Spleen (tissue), 7 donors: Measurements from ENCODE around the gene FSIP1.
A peak's percentile ranks its signal among the peaks of the same experiment; 100 is the strongest.

Experiments
- POLR2A ChIP-seq, 3 donors: fragments of 450-650 bp; IDR thresholded peaks; one replicate each; pipeline ENCODE4 v1.5.1; 2017; ENCODE audit warnings: antibody characterized with exemption in 3 of 3, mild to moderate bottlenecking in 1 of 3
- POLR2AphosphoS5 ChIP-seq, 3 donors: sonication (generic); formaldehyde crosslinking; IDR thresholded peaks; one replicate each; pipeline ENCODE4 v1.5.1; 2017; ENCODE audit warnings: antibody characterized with exemption in 3 of 3
- TF ChIP-seq, protein P1 (sequence below), 11 experiments: fragments of 200-600 bp in 7 of 11; fragments of 450-650 bp in 4 of 11; sonication (generic) in 4 of 11; IDR thresholded peaks in 8 of 11; conservative IDR thresholded peaks in 3 of 11; 1 replicate in 7 of 11; 2 replicates in 4 of 11; pipeline versions ENCODE4 v1.4.0 to v1.8.0; 2016 to 2021; ENCODE audit warnings: antibody characterized with exemption in 11 of 11, inconsistent platforms in 4 of 11, mild to moderate bottlenecking in 1 of 11
- donor health status: DM: no; HTN: no; CAD: no; lungs with moderate emphysema.
- donor health status: DM: no; HTN: no; CAD: no.
- donor health status: DM: no; HTN: no; CAD: no.

GRCh38 chr15:39586387-39587095 is 196.1 kb downstream of the FSIP1 start:
- TF ChIP-seq, protein P1, sequence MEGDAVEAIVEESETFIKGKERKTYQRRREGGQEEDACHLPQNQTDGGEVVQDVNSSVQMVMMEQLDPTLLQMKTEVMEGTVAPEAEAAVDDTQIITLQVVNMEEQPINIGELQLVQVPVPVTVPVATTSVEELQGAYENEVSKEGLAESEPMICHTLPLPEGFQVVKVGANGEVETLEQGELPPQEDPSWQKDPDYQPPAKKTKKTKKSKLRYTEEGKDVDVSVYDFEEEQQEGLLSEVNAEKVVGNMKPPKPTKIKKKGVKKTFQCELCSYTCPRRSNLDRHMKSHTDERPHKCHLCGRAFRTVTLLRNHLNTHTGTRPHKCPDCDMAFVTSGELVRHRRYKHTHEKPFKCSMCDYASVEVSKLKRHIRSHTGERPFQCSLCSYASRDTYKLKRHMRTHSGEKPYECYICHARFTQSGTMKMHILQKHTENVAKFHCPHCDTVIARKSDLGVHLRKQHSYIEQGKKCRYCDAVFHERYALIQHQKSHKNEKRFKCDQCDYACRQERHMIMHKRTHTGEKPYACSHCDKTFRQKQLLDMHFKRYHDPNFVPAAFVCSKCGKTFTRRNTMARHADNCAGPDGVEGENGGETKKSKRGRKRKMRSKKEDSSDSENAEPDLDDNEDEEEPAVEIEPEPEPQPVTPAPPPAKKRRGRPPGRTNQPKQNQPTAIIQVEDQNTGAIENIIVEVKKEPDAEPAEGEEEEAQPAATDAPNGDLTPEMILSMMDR (IDR thresholded peaks at IDR 0.05 in 8 of 11, conservative IDR thresholded peaks at IDR 0.05 in 3 of 11) = no peak
- TF ChIP-seq POLR2A (IDR thresholded peaks at IDR 0.05) (no peak), POLR2AphosphoS5 (IDR thresholded peaks at IDR 0.05) (peak in 1 of 3 donors; percentile 93)
